ENCODE results near the gene CNST.

GRCh38 chr1:246678816-246679793, 112.8 kb downstream of the CNST start:
- TF ChIP-seq CTCF (IDR thresholded peaks at IDR 0.05) = no peak
- no peak for TF ChIP-seq EZH2phosphoT487 (IDR thresholded peaks at IDR 0.05)
- no peak for TF ChIP-seq EZH2 (IDR thresholded peaks at IDR 0.05)

Measured in neural progenitor cell (in vitro differentiated cells).